RWPE2 (cell line): ENCODE measurements around the gene FANCC.

ENCODE experiments used
- ATAC-seq: fragments of 200-7000 bp; cut with Tn5 transposase; 3 replicates; pipeline ENCODE4 v1.9.1; 2021; ENCODE audit warnings: low read depth
- DNase-seq: peaks from one replicate; pipeline ENCODE4 v3.0.0-alpha.2; 2020; ENCODE audit warnings: low spot score
- H3K27ac ChIP-seq: fragments of 450-650 bp; 2 replicates; pipeline ENCODE4 v1.5.1; 2017; ENCODE audit warnings: mild to moderate bottlenecking; ENCODE audit not compliant: poor library complexity, severe bottlenecking
- H3K27me3 ChIP-seq: fragments of 250-450 bp; sonication (Bioruptor Pico); 2 replicates; pipeline ENCODE4 v1.5.1; 2021; ENCODE audit warnings: mild to moderate bottlenecking, moderate library complexity; ENCODE audit not compliant: insufficient read depth, poor library complexity, severe bottlenecking
- H3K36me3 ChIP-seq: fragments of 250-450 bp; sonication (Bioruptor Pico); 2 replicates; pipeline ENCODE4 v1.5.1; 2020; ENCODE audit warnings: low read depth, mild to moderate bottlenecking, moderate library complexity
- H3K4me1 ChIP-seq: fragments of 250-450 bp; sonication (Bioruptor Pico); 2 replicates; pipeline ENCODE4 v1.5.1; 2021; ENCODE audit warnings: mild to moderate bottlenecking, moderate library complexity; ENCODE audit not compliant: insufficient read depth, poor library complexity, severe bottlenecking
- H3K4me3 ChIP-seq: fragments of 250-450 bp; sonication (Bioruptor Pico); 2 replicates; pipeline ENCODE4 v1.5.1; 2021; ENCODE audit warnings: mild to moderate bottlenecking, moderate library complexity; ENCODE audit not compliant: severe bottlenecking
- H3K9me3 ChIP-seq: fragments of 250-450 bp; sonication (Bioruptor Pico); 2 replicates; pipeline ENCODE4 v1.5.1; 2021; ENCODE audit warnings: mild to moderate bottlenecking, moderate library complexity; ENCODE audit not compliant: severe bottlenecking
- TF ChIP-seq, protein P1 (sequence below): fragments of 450-650 bp; IDR thresholded peaks from one replicate; pipeline ENCODE4 v1.5.1; 2017; ENCODE audit warnings: mild to moderate bottlenecking, moderate library complexity; ENCODE audit not compliant: poor library complexity, severe bottlenecking

FANCC gene

DNA sequence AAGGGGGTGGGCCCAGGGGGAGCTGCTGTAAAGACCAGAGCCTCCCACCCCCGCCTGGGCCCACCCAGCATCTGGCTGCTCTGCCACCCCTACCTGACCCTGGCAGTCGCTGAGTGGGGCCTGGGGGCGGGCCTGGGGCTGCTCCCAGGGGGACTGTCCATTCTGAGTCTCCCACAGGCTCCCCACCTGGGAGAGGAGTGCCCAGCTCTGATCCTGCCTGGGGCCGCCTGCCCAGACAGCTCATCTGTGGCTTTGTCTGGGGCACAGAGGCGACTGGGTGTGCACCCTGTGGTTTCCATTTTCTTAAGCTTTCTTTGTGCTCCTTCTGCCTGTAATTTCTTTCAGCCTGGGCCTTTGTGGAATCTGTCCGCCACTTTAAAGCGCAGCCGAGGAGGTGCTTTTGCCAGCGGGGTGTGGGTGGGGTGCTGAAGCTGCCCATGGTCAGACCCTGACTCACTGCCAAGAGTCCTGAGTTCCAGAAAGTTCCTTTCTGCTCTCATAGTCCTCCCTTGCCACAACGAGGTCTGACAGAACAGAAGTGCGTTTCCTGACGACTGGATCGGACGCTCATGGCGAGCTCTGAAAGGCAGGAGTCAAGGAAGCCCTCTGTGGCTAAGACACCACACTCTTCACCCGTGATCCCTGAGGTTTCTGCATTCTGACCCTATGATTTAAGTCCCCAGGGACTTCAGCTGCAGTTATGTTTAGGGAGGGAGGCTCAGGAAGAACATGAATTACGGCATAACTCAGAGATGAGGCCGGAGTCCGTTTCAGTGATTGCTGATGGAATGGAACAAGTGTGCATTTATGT is 225.0 kb downstream of the FANCC start:
- TF ChIP-seq, protein P1, sequence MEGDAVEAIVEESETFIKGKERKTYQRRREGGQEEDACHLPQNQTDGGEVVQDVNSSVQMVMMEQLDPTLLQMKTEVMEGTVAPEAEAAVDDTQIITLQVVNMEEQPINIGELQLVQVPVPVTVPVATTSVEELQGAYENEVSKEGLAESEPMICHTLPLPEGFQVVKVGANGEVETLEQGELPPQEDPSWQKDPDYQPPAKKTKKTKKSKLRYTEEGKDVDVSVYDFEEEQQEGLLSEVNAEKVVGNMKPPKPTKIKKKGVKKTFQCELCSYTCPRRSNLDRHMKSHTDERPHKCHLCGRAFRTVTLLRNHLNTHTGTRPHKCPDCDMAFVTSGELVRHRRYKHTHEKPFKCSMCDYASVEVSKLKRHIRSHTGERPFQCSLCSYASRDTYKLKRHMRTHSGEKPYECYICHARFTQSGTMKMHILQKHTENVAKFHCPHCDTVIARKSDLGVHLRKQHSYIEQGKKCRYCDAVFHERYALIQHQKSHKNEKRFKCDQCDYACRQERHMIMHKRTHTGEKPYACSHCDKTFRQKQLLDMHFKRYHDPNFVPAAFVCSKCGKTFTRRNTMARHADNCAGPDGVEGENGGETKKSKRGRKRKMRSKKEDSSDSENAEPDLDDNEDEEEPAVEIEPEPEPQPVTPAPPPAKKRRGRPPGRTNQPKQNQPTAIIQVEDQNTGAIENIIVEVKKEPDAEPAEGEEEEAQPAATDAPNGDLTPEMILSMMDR = no peak
- Histone ChIP-seq H3K4me3 (no peak overlapping the region), H3K27ac (peak overlapping the region; percentile 94), H3K9me3 (no peaks in the 10 kb centered on the region), H3K4me1 (peaks cover 22% of the 10 kb centered on the region), H3K27me3 (no peaks in the 10 kb centered on the region), H3K36me3 (peaks cover 7% of the 10 kb centered on the region; the same call in 1 of the 2 replicates)
- DNase-seq (no peak), ATAC-seq (peak; percentile 80)

DNA sequence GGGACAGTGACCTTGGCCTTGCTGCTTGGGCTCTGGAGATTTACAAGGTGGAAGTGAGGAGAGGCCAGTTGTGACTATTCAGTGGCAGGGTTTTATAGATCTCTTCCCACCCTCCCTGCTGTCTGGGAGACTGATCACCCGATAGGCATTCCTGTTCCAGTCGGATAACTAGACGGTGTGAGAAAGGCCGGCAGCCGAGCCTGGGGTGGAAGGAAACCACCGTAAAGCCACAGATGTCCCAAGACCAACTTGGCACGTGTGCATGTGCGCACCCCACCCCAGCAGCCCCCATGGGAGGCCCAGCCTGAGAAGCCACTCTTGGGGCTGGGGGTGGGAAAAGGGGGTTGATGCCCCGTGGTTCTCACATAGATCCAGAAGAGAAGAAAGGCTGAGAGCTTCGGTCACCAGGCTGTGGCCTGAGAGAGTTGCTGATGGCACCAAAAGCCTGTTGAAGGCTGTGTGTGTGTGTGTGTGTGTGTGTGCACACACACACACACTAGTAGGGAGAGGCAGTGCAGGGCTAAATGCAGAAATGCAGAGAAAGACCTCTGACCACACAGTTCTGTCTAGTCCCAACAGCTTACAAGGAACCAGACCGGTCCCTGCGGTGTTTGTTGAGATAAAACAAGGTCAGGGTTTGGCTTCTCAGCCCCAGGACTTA is 225.8 kb downstream of the FANCC start:
- H3K4me1 ChIP-seq = peaks cover 22% of the 10 kb centered on the region
- no peaks in the 10 kb centered on the region for H3K9me3 ChIP-seq
- peak overlapping the region; percentile 94 for H3K27ac ChIP-seq
- no peaks in the 10 kb centered on the region for H3K27me3 ChIP-seq
- H3K36me3 ChIP-seq = peaks cover 12% of the 10 kb centered on the region
- TF ChIP-seq, protein P1 = no peak
- DNase-seq = no peak
- peak; percentile 53 for ATAC-seq
- no peak overlapping the region for H3K4me3 ChIP-seq

DNA sequence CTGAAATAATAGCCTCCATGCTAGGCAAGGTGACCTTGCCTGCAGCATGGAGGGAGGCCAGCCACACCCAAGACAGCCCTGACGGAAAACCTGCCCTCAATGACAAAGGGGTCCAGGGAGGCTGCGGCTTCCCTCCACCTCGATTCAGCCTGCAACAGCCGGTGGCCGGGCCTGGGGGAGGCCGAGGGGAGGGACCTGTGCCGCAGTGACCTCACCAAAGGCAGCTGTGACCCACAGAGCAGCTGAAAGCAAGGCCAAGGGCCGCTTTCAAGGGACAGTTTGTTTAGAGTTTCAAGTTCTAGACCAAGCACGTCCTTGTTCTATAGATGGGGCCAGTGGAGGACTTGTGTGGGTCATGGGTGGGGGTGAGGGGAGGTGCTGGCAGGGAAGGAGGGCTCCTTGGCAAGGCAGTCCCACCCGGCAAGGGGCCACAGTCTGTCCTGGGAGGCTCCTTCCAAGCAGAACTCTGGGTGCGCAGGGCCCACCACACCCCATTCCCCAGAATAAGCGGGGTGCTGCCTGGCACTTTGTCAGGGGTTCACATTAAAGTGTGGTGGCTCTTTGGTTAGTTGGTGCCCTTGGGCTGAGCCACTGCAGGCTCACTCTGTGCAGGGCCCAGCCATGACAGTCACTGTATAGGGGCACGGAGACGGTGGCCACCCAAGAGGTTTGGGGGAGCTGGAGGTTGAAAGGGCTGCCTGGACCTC is 226.5 kb downstream of the FANCC start:
- peaks cover 22% of the 10 kb centered on the region for H3K4me1 ChIP-seq
- TF ChIP-seq, protein P1 = no peak

DNA sequence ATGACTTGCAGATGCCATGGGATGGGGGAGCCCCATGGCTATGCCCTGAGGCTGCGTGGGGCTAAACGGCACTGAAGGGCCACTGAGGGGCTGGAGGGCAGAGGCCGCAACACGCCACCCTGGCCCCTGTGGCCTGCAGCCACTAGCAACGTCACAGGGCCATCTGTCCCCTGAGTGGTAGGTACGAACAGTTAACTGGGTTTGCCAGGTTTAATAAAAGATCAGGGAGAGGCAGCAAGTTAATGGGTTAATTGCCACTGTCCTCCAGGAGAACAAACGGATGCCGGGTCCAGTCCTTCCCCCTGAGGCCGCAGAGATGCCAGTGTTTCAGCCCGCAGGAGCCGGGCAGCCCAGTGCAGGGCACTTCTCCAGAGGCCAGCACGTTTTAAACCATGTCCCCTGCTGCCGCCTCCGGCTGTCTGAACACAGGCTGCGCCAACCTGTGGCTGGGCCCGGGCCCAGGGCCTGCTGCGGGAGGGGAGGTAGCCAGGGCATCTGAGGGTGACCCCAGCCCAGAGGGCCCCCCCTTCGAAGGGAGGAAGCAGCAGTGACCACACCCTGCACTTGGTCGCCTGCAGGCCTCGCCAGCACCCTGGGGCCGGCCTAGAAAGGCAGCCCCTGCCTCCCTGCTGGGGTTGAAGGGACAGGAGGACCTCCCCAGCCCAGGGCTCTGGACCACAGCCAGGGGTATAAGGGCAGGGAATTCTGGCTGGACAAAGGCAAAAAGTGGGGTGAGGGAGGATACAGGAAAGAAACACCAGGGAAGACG is 227.3 kb downstream of the FANCC start:
- Histone ChIP-seq H3K9me3 (no peaks in the 10 kb centered on the region), H3K4me3 (no peak overlapping the region), H3K4me1 (peaks cover 22% of the 10 kb centered on the region), H3K27me3 (no peaks in the 10 kb centered on the region), H3K36me3 (peaks cover 20% of the 10 kb centered on the region), H3K27ac (peak overlapping the region; percentile 94)
- TF ChIP-seq, protein P1 = no peak
- ATAC-seq (no peak), DNase-seq (no peak)

More for the DNA sequence above, 226.5 kb downstream of the FANCC start:
- Histone ChIP-seq H3K9me3 (no peaks in the 10 kb centered on the region), H3K27me3 (no peaks in the 10 kb centered on the region), H3K4me3 (no peak overlapping the region), H3K27ac (peak overlapping the region; percentile 94), H3K36me3 (peaks cover 18% of the 10 kb centered on the region)
- ATAC-seq (peak; percentile 0; the same call in 2 of the 3 replicates), DNase-seq (no peak)
